ENCODE measurements around the gene POLR1E. TPM values are rescaled to one million over a fixed set of nuclear protein-coding genes. Genes with fewer than 3 reads are reported as not detected.

POLR1E gene
- total RNA-seq, 1 experiment from 2014 or later = 60.9 TPM

DNA sequence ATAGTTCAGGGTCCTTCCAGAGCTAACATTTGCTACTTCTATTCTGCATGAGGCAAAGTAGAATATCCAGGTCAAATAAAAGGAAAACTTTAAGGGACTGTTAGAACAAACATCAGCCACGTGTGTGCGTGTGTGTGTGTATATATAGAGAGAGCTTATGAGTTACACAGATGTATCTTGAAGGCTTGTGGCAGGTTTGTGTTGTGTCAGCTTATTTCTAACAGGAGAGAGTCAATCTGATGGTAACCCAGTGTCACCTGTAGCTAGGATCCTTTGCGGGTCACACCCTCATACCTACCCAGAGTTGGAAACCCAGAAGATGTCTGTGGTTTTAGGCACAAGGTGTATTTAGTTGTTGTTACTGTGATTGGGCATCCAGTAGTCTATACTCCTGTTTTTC is 12.7 kb downstream of the POLR1E start:
- TF ChIP-seq ZFX (IDR thresholded peaks at IDR 0.05) = no peak
- TF ChIP-seq, protein P1, sequence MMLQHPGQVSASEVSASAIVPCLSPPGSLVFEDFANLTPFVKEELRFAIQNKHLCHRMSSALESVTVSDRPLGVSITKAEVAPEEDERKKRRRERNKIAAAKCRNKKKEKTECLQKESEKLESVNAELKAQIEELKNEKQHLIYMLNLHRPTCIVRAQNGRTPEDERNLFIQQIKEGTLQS (IDR thresholded peaks at IDR 0.05) = no peak
- TF ChIP-seq YY1 (IDR thresholded peaks at IDR 0.05; ENCODE audit: extremely low read depth, insufficient replicate concordance, low read depth, low read length) = no peak
- no peak for TF ChIP-seq RAD21 (IDR thresholded peaks at IDR 0.05; ENCODE audit: low read depth)
- TF ChIP-seq SIN3A (IDR thresholded peaks at IDR 0.05; ENCODE audit: low read depth) = no peak
- no peak for TF ChIP-seq EZH2phosphoT487 (IDR thresholded peaks at IDR 0.05; ENCODE audit: borderline replicate concordance)
- TF ChIP-seq ZNF274 (IDR thresholded peaks at IDR 0.05; ENCODE audit: low read depth, low read length) = no peak
- no peak for TF ChIP-seq SRF (IDR thresholded peaks at IDR 0.05; ENCODE audit: low read depth)
- no peak for TF ChIP-seq POLR2A (IDR thresholded peaks at IDR 0.05; ENCODE audit: borderline replicate concordance, extremely low read depth, insufficient read depth, insufficient read length)
- no peak for TF ChIP-seq CEBPB (IDR thresholded peaks at IDR 0.05; ENCODE audit: low read depth)
- no peak for TF ChIP-seq EZH2 (IDR thresholded peaks at IDR 0.05)
- no peak for TF ChIP-seq EGR1 (IDR thresholded peaks at IDR 0.05; ENCODE audit: low read depth)
- TF ChIP-seq JUND (IDR thresholded peaks at IDR 0.05) = no peak
- TF ChIP-seq, protein P2, sequence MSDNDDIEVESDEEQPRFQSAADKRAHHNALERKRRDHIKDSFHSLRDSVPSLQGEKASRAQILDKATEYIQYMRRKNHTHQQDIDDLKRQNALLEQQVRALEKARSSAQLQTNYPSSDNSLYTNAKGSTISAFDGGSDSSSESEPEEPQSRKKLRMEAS (IDR thresholded peaks at IDR 0.05) = no peak
- TF ChIP-seq, protein P3, sequence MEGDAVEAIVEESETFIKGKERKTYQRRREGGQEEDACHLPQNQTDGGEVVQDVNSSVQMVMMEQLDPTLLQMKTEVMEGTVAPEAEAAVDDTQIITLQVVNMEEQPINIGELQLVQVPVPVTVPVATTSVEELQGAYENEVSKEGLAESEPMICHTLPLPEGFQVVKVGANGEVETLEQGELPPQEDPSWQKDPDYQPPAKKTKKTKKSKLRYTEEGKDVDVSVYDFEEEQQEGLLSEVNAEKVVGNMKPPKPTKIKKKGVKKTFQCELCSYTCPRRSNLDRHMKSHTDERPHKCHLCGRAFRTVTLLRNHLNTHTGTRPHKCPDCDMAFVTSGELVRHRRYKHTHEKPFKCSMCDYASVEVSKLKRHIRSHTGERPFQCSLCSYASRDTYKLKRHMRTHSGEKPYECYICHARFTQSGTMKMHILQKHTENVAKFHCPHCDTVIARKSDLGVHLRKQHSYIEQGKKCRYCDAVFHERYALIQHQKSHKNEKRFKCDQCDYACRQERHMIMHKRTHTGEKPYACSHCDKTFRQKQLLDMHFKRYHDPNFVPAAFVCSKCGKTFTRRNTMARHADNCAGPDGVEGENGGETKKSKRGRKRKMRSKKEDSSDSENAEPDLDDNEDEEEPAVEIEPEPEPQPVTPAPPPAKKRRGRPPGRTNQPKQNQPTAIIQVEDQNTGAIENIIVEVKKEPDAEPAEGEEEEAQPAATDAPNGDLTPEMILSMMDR (IDR thresholded peaks at IDR 0.05 in 2 of 3, conservative IDR thresholded peaks at IDR 0.05 in 1 of 3; ENCODE audit: borderline replicate concordance in 1 of 3, insufficient read depth in 1 of 3, low read depth in 2 of 3, low read length in 2 of 3) = no peak
- no peak for TF ChIP-seq TCF7L2 (IDR thresholded peaks at IDR 0.05; ENCODE audit: borderline replicate concordance, extremely low read depth, insufficient read depth, insufficient read length)
- TF ChIP-seq, protein P4, sequence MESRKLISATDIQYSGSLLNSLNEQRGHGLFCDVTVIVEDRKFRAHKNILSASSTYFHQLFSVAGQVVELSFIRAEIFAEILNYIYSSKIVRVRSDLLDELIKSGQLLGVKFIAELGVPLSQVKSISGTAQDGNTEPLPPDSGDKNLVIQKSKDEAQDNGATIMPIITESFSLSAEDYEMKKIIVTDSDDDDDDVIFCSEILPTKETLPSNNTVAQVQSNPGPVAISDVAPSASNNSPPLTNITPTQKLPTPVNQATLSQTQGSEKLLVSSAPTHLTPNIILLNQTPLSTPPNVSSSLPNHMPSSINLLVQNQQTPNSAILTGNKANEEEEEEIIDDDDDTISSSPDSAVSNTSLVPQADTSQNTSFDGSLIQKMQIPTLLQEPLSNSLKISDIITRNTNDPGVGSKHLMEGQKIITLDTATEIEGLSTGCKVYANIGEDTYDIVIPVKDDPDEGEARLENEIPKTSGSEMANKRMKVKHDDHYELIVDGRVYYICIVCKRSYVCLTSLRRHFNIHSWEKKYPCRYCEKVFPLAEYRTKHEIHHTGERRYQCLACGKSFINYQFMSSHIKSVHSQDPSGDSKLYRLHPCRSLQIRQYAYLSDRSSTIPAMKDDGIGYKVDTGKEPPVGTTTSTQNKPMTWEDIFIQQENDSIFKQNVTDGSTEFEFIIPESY (IDR thresholded peaks at IDR 0.05; ENCODE audit: extremely low read depth, insufficient replicate concordance, low read length) = no peak
- no peak for TF ChIP-seq SP1 (IDR thresholded peaks at IDR 0.05; ENCODE audit: low read depth)
- TF ChIP-seq FOSL1 (IDR thresholded peaks at IDR 0.05; ENCODE audit: low read depth) = no peak
- no peak for TF ChIP-seq ELF1 (IDR thresholded peaks at IDR 0.05; ENCODE audit: borderline replicate concordance, low read depth)
- intact Hi-C loops (cut with micrococcal nuclease) = no loop called here
- peaks cover 7% of the 10 kb centered on the region; the same call in 1 of the 2 replicates for H4K20me1 ChIP-seq (ENCODE audit: insufficient read depth)
- BruUV-seq (replicated peaks) = no TSS peak
- ChIA-PET RAD21 (ENCODE audit: low non-redundant PET in 1 of 2, low total read pairs in 2 of 2, uncharacterized antibody in 2 of 2, unreplicated experiment in 2 of 2) (no interaction called here), CTCF (no interaction called here), POLR2A (no interaction called here)
- H3K4me1 ChIP-seq (ENCODE audit: control insufficient read depth in 1 of 2, insufficient read depth in 2 of 2, low read length in 2 of 2) = no peaks in the 10 kb centered on the region
- H3K36me3 ChIP-seq (ENCODE audit: control insufficient read depth in 1 of 2, insufficient read depth in 2 of 2, low read length in 2 of 2) = peaks cover 64 to 82% of the 10 kb centered on the region in 2 experiments
- H3K27me3 ChIP-seq (ENCODE audit: insufficient read depth, low read length) = no peaks in the 10 kb centered on the region
- H3K9ac ChIP-seq (ENCODE audit: low read length) = no peak overlapping the region
- no peak overlapping the region for H3K27ac ChIP-seq (ENCODE audit: low read depth, low read length)
- DNase-seq (ENCODE audit: low read depth, low spot score) (no peak), ATAC-seq (no peak)
- no peak overlapping the region for H3K4me3 ChIP-seq (replicated peaks in 1 of 2; ENCODE audit: low read depth in 1 of 2, low read length in 2 of 2)
- no peak overlapping the region for H3K4me2 ChIP-seq (ENCODE audit: low read length)
- no peaks in the 10 kb centered on the region for H3K9me2 ChIP-seq (ENCODE audit: insufficient read depth)
- no peaks in the 10 kb centered on the region for H3K9me3 ChIP-seq (ENCODE audit: control insufficient read depth in 1 of 2, insufficient read depth in 1 of 2, low read depth in 1 of 2, low read length in 2 of 2)
- no peak overlapping the region for H2AFZ ChIP-seq (ENCODE audit: low read depth, low read length, poor library complexity, severe bottlenecking)
- H3K79me2 ChIP-seq (ENCODE audit: insufficient read depth, low read length) = peaks cover 69% of the 10 kb centered on the region
